SK-N-MC (cell line): ENCODE data around the gene PRCP.

Experiments used
- DNase-seq: peaks from one replicate; pipeline ENCODE4 v3.0.0-alpha.2; 2011; ENCODE audit warnings: low read depth, low spot score
- H3K27ac ChIP-seq: fragments of 200-600 bp; sonication (generic); 2 replicates; pipeline ENCODE4 v1.5.1; 2016; ENCODE audit warnings: mixed run types
- H3K36me3 ChIP-seq: fragments of 200-600 bp; sonication (generic); 2 replicates; pipeline ENCODE4 v1.6.1; 2017; ENCODE audit warnings: antibody characterized with exemption, low read length, mixed read lengths; ENCODE audit not compliant: insufficient read depth
- H3K4me3 ChIP-seq: fragments of 200-600 bp; sonication (generic); 2 replicates; pipeline ENCODE4 v1.5.1; 2016
- H3K9ac ChIP-seq: fragments of 200-600 bp; sonication (generic); 2 replicates; pipeline ENCODE4 v1.8.0; 2017; ENCODE audit warnings: mixed run types, mixed read lengths; ENCODE audit not compliant: insufficient read length
- H3K9me3 ChIP-seq: fragments of 200-600 bp; sonication (generic); 2 replicates; pipeline ENCODE4 v1.6.1; 2017; ENCODE audit warnings: low read depth, mild to moderate bottlenecking, antibody characterized with exemption, low read length, moderate library complexity, mixed read lengths
- EZH2 ChIP-seq: fragments of 200-600 bp; sonication (generic); IDR thresholded peaks from one replicate; pipeline ENCODE4 v1.6.1; 2017; ENCODE audit warnings: antibody characterized with exemption
- FOXP2 ChIP-seq: optimal IDR thresholded peaks from 2 replicates; pipeline ENCODE3; 2011; ENCODE audit warnings: mild to moderate bottlenecking, moderate library complexity; ENCODE audit not compliant: insufficient read depth; ENCODE audit errors: extremely low read length, control extremely low read depth
- POLR2AphosphoS5 ChIP-seq: IDR thresholded peaks from 2 replicates; pipeline ENCODE4 v1.6.1; 2012; ENCODE audit warnings: mild to moderate bottlenecking, low read depth, low read length, borderline replicate concordance

Gene PRCP

GRCh38 chr11:82869657-82870056, 30.6 kb downstream of the PRCP start:
- Histone ChIP-seq H3K4me3 (no peak overlapping the region), H3K27ac (peak overlapping the region; percentile 46), H3K9me3 (no peaks in the 10 kb centered on the region), H3K9ac (no peak overlapping the region), H3K36me3 (no peaks in the 10 kb centered on the region)
- TF ChIP-seq FOXP2 (no peak), EZH2 (no peak), POLR2AphosphoS5 (no peak)
- no peak for DNase-seq

GRCh38 chr11:82867495-82868082, 32.6 kb downstream of the PRCP start:
- Histone ChIP-seq H3K9ac (peak overlapping the region; percentile 59), H3K4me3 (peak overlapping the region; percentile 55), H3K9me3 (no peaks in the 10 kb centered on the region), H3K36me3 (no peaks in the 10 kb centered on the region), H3K27ac (peak overlapping the region; percentile 92)
- TF ChIP-seq EZH2 (no peak), POLR2AphosphoS5 (no peak), FOXP2 (no peak)
- DNase-seq: peak; percentile 95

GRCh38 chr11:82865841-82866240, 34.4 kb downstream of the PRCP start:
- no peak for DNase-seq
- Histone ChIP-seq H3K27ac (no peak overlapping the region), H3K9ac (no peak overlapping the region), H3K4me3 (no peak overlapping the region), H3K9me3 (no peaks in the 10 kb centered on the region), H3K36me3 (no peaks in the 10 kb centered on the region)
- TF ChIP-seq EZH2 (no peak), FOXP2 (no peak), POLR2AphosphoS5 (no peak)

- Histone ChIP-seq H3K9me3 (no peaks in the 10 kb centered on the region), H3K9ac (no peak overlapping the region), H3K36me3 (no peaks in the 10 kb centered on the region), H3K27ac (peak overlapping the region; percentile 40; the same call in 1 of the 2 replicates), H3K4me3 (no peak overlapping the region)
- no peak for DNase-seq
- TF ChIP-seq POLR2AphosphoS5: no peak
- TF ChIP-seq FOXP2: no peak
- no peak for TF ChIP-seq EZH2
These were observed 36.0 kb downstream of the PRCP start for GRCh38 chr11:82864268-82864667.

GRCh38 chr11:82863209-82863608, 37.0 kb downstream of the PRCP start:
- TF ChIP-seq FOXP2 (no peak), POLR2AphosphoS5 (no peak), EZH2 (no peak)
- Histone ChIP-seq H3K9me3 (no peaks in the 10 kb centered on the region), H3K36me3 (no peaks in the 10 kb centered on the region), H3K27ac (no peak overlapping the region), H3K4me3 (no peak overlapping the region), H3K9ac (no peak overlapping the region)
- no peak for DNase-seq

GRCh38 chr11:82862379-82862778, 37.9 kb downstream of the PRCP start:
- DNase-seq: no peak
- H3K36me3 ChIP-seq: no peaks in the 10 kb centered on the region
- no peak overlapping the region for H3K9ac ChIP-seq
- no peak overlapping the region for H3K27ac ChIP-seq
- H3K4me3 ChIP-seq: no peak overlapping the region
- H3K9me3 ChIP-seq: no peaks in the 10 kb centered on the region
- TF ChIP-seq POLR2AphosphoS5 (no peak), EZH2 (no peak), FOXP2 (no peak)

GRCh38 chr11:82859750-82860149, 40.5 kb downstream of the PRCP start:
- peak overlapping the region; percentile 61 for H3K9ac ChIP-seq
- 0 out of 2 replicates have a peak, but pooled peaks cover under 1% of the 10 kb centered on the region for H3K9me3 ChIP-seq
- peak overlapping the region; percentile 35; the same call in 1 of the 2 replicates for H3K4me3 ChIP-seq
- no peak for TF ChIP-seq EZH2
- no peak for TF ChIP-seq POLR2AphosphoS5
- no peak for TF ChIP-seq FOXP2
- DNase-seq: no peak
- H3K27ac ChIP-seq: peak overlapping the region; percentile 93
- H3K36me3 ChIP-seq: peaks cover 4% of the 10 kb centered on the region; the same call in 1 of the 2 replicates

GRCh38 chr11:82858556-82859091, 41.6 kb downstream of the PRCP start:
- H3K4me3 ChIP-seq: peak overlapping the region; percentile 49
- H3K27ac ChIP-seq: peak overlapping the region; percentile 93
- DNase-seq: no peak
- TF ChIP-seq EZH2 (no peak), FOXP2 (no peak), POLR2AphosphoS5 (no peak)
- H3K36me3 ChIP-seq: peaks cover 4% of the 10 kb centered on the region; the same call in 1 of the 2 replicates
- H3K9ac ChIP-seq: peak overlapping the region; percentile 61
- 0 out of 2 replicates have a peak, but pooled peaks cover 7% of the 10 kb centered on the region for H3K9me3 ChIP-seq

GRCh38 chr11:82858133-82858532, 42.1 kb downstream of the PRCP start:
- Histone ChIP-seq H3K4me3 (peak overlapping the region; percentile 49), H3K9ac (peak overlapping the region; percentile 61), H3K9me3 (0 out of 2 replicates have a peak, but pooled peaks cover 7% of the 10 kb centered on the region), H3K36me3 (peaks cover 4% of the 10 kb centered on the region; the same call in 1 of the 2 replicates), H3K27ac (peak overlapping the region; percentile 93)
- TF ChIP-seq FOXP2: no peak
- TF ChIP-seq EZH2: no peak
- no peak for TF ChIP-seq POLR2AphosphoS5
- DNase-seq: no peak
